Hematopoietic multipotent progenitor cell treated with erythropoietin and hydrocortisone succinate and interleukin-3 and kit ligand, for 6 days (in vitro differentiated cells): ENCODE results near the gene IGDCC3.

Experiments used
- DNase-seq: peaks from one replicate; pipeline ENCODE4 v3.0.0-alpha.2; 2015

Gene IGDCC3

DNA sequence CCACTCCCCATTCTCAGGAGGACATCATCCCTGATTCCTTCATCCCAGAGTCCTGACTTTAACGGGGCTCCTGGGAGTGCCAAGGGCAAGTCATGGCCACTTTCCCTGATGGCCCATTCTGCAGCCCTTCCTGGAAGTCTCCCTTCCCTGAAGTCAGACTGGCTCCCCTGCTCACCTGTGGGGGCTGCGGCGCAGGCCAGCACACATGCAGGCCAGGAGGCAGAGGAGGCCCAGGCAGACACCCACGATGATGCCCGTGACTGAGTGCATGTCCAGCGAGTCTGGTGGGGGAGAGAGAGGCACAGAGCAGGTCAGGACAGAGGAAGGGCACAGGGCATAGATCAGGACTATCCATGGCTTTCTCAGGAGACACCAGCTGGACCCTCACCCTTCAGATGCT, 8.6 kb upstream of the IGDCC3 start:
- DNase-seq, result no peak

DNA sequence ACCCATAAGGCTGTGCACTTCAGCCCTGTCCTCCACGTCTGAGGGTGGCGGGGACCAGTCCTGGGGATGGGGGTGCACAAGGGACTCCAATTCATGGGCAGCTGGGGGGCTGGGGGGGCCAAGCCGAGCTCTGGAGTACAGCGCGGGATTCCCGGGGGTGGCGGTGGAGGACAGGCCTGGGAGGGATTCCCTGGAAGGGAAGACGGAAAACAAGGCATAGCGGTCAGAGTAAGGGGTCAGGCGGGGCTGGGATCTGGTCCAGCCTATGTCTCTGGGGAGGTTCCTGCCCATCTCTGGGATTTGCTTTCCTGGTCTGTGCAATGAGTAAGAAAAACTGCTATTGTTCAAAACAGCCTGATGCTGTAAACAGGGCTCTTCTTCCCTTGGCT, 8.1 kb upstream of the IGDCC3 start:
- DNase-seq, result no peak

DNA sequence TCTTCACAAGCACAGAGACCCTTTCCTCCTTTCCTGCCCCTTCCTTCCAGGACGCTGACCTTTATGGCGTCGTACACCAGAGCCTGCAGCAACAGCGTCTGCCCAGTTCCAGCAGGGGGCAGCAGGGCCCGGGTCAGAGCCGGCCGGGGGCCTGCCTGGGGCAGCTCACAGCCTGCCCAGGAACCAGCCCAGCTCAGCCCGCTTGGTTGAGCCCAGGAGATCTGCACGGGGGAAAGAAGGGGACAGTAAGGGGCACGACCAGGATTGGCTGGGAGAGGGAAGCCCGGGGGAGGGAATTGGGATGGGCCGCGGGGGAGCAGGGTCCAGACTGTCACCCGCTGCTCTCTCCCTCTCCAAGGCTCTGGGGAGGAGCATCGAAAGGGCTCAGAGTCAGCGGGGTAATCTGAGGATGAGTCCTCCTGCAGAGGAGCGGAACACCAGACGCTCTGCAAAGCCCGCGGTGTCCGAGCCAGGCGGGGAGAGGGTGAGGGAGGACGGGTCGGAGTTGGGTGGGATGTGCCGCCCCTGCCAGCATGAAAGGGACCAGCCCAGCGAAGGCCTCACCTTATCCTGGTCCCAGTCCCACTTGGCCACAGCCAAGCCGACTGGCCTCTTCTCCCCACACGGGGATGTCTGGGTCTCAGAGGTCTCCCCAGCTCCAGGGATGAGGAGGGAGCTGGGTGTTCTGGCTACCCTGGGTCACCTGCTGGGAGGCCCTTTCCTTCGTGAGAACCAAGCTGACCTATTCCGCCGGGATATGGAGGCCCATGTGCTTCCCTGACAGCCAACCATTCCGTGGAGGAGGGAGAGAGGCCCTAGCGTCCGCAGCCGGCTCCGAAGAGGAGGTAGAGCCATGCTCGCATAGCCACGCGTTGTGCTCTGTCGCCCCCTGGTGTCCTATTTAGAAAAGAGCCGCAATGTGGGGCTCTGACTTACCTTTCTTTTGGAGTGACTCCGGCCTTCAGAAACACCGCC, 7.4 kb upstream of the IGDCC3 start:
- DNase-seq, result peak; percentile 93

GRCh38 chr15:65384505-65384894, 6.7 kb upstream of the IGDCC3 start:
- DNase-seq, result no peak

DNA sequence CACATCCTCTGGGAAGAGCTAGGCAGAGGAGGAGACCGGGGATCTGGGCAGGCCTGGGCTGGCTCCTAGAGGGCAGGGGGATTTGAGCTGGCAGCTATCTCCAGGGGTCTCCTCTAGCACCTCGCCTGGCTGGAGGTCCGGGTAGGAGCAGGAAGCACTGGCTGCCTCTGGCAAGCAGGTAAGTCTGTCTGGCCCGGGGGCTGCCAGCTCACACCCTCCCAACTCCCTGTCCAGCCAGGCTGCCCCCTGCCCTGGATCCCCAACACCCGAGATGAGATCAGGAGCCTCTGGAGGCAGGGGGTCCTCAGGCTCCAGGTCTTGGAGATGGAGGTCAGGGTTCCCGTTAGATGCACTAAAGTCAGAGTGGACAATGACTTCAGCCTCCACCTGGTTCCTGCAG, 6.2 kb upstream of the IGDCC3 start:
- DNase-seq, result no peak

- no peak for DNase-seq
Measured at GRCh38 chr15:65383456-65383855, 5.7 kb upstream of the IGDCC3 start.

- DNase-seq, result no peak
Measured at GRCh38 chr15:65382921-65383320, 5.1 kb upstream of the IGDCC3 start.

- no peak for DNase-seq
Measured at GRCh38 chr15:65382146-65382491, 4.3 kb upstream of the IGDCC3 start.

DNA sequence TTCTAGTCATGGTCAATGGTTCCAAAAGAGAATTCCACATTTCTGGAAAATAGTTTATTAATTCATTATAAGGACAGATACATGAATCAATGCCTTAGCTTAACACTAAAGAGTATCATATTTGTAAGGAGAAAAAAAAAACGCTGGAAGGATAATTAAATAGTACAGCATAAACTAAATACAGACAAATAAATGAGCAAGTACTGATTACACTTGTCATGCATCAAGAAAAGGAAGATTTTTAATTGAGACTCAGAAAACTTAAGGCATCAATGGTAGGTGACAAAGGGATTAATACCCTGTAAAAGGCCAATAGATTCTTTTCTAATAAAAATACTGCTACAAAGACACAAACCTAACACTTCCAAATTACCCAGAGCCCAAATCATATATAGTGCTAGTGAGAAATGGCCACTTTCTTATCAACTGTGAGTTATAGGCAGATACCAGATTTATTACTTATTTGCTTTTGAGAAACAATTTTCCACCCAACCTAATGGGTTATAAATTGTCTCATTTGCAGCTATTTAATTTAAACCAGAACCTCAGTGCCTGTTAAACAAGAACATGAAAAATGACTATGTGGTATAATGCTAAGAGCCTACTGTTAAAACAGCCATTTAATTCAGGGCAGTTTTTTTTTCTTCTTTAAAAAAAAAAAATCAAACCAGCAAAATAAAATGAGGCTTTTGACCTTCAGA, 3.8 kb upstream of the IGDCC3 start:
- DNase-seq, result no peak

- DNase-seq, result no peak
Measured at GRCh38 chr15:65379986-65380385, 2.2 kb upstream of the IGDCC3 start.

- peak; percentile 21 for DNase-seq
Measured at GRCh38 chr15:65377105-65377975, 462 bp downstream of the IGDCC3 start.

DNA sequence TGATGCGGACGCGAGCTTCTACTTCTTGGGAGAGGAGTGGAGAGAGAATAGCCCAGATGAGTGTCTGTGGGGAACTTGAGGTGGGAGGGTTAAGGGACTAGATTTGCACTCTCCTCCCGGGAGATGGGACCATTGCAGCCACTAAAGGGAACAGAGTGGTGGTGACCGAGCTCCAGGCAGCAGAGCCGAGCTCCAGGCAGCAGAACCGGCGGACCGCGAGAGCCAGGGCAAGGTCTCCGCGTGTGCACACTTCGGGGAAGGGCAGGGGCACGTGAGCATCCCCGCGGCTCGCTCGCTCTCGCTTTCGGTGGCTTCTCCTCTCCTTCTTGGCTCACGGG, 1.1 kb downstream of the IGDCC3 start:
- no peak for DNase-seq

DNA sequence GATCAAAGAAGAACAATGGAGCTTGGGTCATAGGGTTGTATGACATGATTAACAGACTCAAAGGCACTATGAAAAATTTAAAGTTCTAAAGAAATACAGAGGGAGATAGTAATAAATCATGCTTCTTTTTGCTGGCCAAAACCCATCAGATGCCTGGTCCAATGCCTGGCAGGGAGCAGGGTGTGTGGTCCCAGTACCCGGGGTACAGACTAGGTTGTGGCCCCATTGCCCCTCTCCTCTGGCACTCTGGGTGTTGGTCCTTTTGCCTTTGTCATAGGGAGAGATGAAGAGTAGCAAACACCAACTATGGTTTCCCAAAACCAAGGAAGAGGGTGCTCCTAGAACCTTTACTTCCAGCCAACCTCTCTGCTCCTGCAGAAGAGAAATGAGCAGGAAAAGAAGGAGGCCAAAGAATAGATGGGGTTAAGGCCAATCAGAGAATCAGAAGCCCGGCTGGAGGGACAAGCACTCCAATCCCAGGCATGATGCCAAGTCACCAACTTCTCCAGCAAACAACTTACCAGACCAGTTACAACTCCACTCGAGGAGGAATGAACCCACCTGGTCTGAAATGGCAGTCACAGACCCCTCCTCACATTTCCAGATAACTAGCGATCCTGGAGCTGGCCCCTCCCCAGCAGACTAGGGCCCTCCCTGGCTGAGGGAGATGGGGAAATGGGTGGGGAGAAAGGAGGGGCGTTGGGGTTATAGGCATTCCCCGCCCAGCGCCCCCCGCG, 1.8 kb downstream of the IGDCC3 start:
- no peak for DNase-seq

DNA sequence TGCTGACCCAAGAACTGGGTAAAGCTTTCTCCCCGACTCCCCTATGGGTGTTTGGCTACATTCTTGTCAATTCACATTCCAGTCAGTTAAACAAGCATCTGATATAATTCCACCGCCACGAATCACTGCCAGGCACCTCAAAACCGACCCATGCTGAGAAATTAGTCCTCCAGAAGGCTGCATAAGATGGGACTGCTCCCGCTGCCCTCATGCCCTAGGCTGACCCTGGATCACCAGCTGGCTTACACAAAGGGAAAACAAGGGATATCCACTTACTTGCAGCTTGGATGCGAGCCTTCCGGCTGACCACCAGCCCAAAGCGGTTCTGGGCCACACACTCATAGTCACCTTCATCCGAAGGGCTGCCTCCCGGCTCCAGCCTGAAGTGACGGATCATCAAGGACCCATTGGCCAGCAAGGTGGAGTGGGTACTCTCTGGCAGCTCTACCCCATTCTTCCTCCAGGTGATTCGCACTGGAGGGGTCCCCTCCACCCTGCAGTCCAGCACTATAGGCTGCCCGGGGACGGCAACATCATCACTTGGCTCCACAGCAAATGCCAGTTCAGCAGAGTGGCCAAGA, 2.9 kb downstream of the IGDCC3 start:
- DNase-seq, result no peak

- no peak for DNase-seq
Measured at GRCh38 chr15:65374334-65374733, 3.5 kb downstream of the IGDCC3 start.

DNA sequence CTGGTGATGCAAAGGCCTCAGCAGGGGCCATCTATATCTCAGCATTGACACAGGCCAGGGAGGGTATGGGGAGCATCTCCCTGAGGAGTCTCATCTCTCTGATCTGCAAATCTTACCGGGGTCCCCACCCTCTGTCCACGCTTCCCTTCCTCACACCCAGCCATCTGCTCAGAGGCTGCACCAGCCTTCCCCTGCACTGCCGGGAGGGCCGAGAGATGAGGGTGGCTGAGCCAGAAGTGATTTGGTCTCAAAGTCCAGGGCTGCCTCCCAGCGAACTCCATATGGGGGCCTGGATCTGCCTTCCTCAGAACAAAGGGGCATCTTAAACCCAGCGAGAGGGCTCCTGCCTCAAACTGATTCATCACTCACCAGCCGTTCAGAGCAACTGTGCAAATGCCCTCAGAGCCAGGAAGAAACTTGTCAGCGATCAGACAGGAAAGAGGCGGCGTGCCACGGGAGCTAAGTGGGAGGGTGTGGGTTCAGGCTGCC, 4.6 kb downstream of the IGDCC3 start:
- no peak for DNase-seq

- no peak for DNase-seq
Measured at GRCh38 chr15:65372787-65373067, 5.1 kb downstream of the IGDCC3 start.

- no peak for DNase-seq
Measured at GRCh38 chr15:65371976-65372786, 5.6 kb downstream of the IGDCC3 start.

DNA sequence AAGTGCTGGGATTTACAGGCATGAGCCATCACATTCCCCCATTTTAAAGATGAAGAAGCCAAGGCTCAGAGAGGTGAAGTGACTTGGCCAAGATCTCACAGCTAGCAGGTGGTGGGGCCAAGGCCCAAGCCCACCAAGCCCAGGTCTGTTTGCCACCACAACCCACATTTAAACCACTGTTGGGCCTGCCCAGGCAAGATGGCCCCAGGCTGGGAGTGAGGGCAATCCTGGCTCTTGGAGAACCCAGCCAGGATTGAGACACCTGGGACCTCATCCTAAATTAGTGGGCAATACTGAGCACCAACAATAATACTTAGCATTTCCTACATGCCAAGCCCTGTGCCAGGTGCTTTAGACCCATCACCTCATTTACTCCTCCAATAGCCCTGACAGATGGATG, 6.9 kb downstream of the IGDCC3 start:
- no peak for DNase-seq

GRCh38 chr15:65369651-65370050, 8.2 kb downstream of the IGDCC3 start:
- DNase-seq, result no peak

DNA sequence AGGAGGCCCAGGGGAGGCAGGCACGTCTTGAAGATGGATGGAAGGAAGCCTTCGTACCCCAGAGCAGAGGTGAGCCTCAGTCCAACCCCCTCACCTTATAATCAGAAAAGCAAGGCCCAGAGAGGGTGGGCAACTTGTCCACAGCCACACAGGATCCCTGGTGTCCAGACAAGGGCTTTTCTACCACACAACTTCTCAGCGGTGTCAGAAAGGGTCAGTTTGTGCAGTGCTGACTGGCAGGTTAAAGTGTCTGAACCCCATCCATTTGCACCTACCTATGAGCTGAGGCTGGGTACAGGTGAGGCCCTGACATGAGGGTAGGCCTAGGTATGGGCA, 8.6 kb downstream of the IGDCC3 start:
- DNase-seq, result no peak
